ENCODE measurements around the gene TP53BP2.
A peak's percentile ranks its signal among the peaks of the same experiment; 100 is the strongest.
"Not testable (repeated sequence)": the region's sequence is repeated elsewhere in the genome, so short reads cannot be mapped to it uniquely, and the experiment has no call there.

The TP53BP2 gene

GRCh38 chr1:223845810-223846682 is at the start of gene TP53BP2:
TP53BP2 (minus strand) TSS chr1:223845947; CDS start chr1:223845680, 267 bp downstream.
- peak; percentile 92 for DNase-seq

- DNase-seq: not testable (repeated sequence)
Observed at GRCh38 chr1:223890494-223890893, 44.7 kb upstream of the TP53BP2 start.

- not testable (repeated sequence) for DNase-seq
Observed at GRCh38 chr1:223889319-223889718, 43.6 kb upstream of the TP53BP2 start.

GRCh38 chr1:223887747-223888418 is 42.1 kb upstream of the TP53BP2 start:
- DNase-seq: no peak

- no peak for DNase-seq
Observed at GRCh38 chr1:223886516-223886921, 40.8 kb upstream of the TP53BP2 start.

GRCh38 chr1:223885614-223886013 is 39.9 kb upstream of the TP53BP2 start:
- DNase-seq: no peak

- DNase-seq: no peak
Observed at GRCh38 chr1:223878598-223879325, 33.0 kb upstream of the TP53BP2 start.

GRCh38 chr1:223877804-223878203 is 32.1 kb upstream of the TP53BP2 start:
- no peak for DNase-seq

GRCh38 chr1:223876590-223876989 is 30.8 kb upstream of the TP53BP2 start:
- DNase-seq: no peak

- no peak for DNase-seq
Observed at GRCh38 chr1:223873044-223873443, 27.3 kb upstream of the TP53BP2 start.

GRCh38 chr1:223872308-223872901 is 26.7 kb upstream of the TP53BP2 start:
- no peak for DNase-seq

GRCh38 chr1:223870617-223871574 is 25.1 kb upstream of the TP53BP2 start:
- no peak for DNase-seq

GRCh38 chr1:223864599-223865368 is 19.0 kb upstream of the TP53BP2 start:
- DNase-seq: not testable (repeated sequence)

- no peak for DNase-seq
Observed at GRCh38 chr1:223864084-223864483, 18.3 kb upstream of the TP53BP2 start.

GRCh38 chr1:223861904-223862303 is 16.2 kb upstream of the TP53BP2 start:
- DNase-seq: no peak

- no peak for DNase-seq
Observed at GRCh38 chr1:223860051-223860622, 14.4 kb upstream of the TP53BP2 start.

GRCh38 chr1:223859058-223859457 is 13.3 kb upstream of the TP53BP2 start:
- no peak for DNase-seq

- no peak for DNase-seq
Observed at GRCh38 chr1:223856386-223856785, 10.6 kb upstream of the TP53BP2 start.

- no peak for DNase-seq
Observed at GRCh38 chr1:223853748-223854147, 8.0 kb upstream of the TP53BP2 start.

- DNase-seq: no peak
Observed at GRCh38 chr1:223853275-223853674, 7.5 kb upstream of the TP53BP2 start.

- no peak for DNase-seq
Observed at GRCh38 chr1:223852337-223852736, 6.6 kb upstream of the TP53BP2 start.

All from activated CD8-positive, alpha-beta memory T cell treated with anti-CD3 and anti-CD28 coated beads for 24 hours (primary cell).